Posterior cingulate gyrus (tissue), 11 donors: ENCODE data around the gene MYCBP.
"Not testable (repeated sequence)": the region's sequence is repeated elsewhere in the genome, so short reads cannot be mapped to it uniquely, and the experiment has no call there.

Source experiments
- DNase-seq, 10 donors: peaks; one replicate each; pipeline versions ENCODE4 v3.0.0 to v3.0.0-alpha.2; 2020 to 2021; ENCODE audit warnings: mixed read lengths in 3 of 10
- intact Hi-C: fragments of 100-400 bp; cut with DNase I; formaldehyde crosslinking; loops from one replicate; pipeline ENCODE4 v1.15.1; 2023

Gene MYCBP

GRCh38 chr1:38872401-38873026 is 634 bp downstream of the MYCBP start:
- intact Hi-C loops, result loop anchor here (1.0 to 5.0 kb wide), 3 partner anchors 13 to 220 kb away; partner anchors contain the start of genes AKIRIN1 and RRAGC
- DNase-seq, result peak in 2 of 10 donors; percentile 9 to 85

GRCh38 chr1:38870996-38871395 is 2.2 kb downstream of the MYCBP start:
- DNase-seq, result no peak
- intact Hi-C loops, result loop anchor here (5.0 kb wide), 2 partner anchors 121 to 221 kb away; partner anchors contain the start of gene AKIRIN1

GRCh38 chr1:38867208-38867607 is 5.9 kb downstream of the MYCBP start:
- intact Hi-C loops, result no loop called here
- no peak for DNase-seq

- intact Hi-C loops, result no loop called here
- no peak for DNase-seq
Measured at GRCh38 chr1:38865112-38865715, 7.9 kb downstream of the MYCBP start.

GRCh38 chr1:38860454-38860795 is 12.7 kb downstream of the MYCBP start:
- intact Hi-C loops, result no loop called here
- no peak for DNase-seq

GRCh38 chr1:38859561-38860453 is 13.3 kb downstream of the MYCBP start, which contains the start of gene RRAGC:
Gene RRAGC, minus strand, starts transcription at chr1:38859772. Its CDS starts 126 bp downstream, at chr1:38859646.
- intact Hi-C loops, result loop anchor here (1.0 to 5.0 kb wide), 2 partner anchors 13 to 232 kb away; partner anchors contain the start of gene MYCBP
- peak; percentile 99 to 100 (median 100) for DNase-seq

GRCh38 chr1:38858833-38859560 is 14.2 kb downstream of the MYCBP start:
- peak in 5 of 10 donors; percentile 8 to 88 (median 23) for DNase-seq

GRCh38 chr1:38852780-38853179 is 20.4 kb downstream of the MYCBP start:
- intact Hi-C loops, result no loop called here
- DNase-seq, result no peak

More at GRCh38 chr1:38858833-38859560, 14.2 kb downstream of the MYCBP start:
- intact Hi-C loops, result loop anchor here (1.0 to 5.0 kb wide), 2 partner anchors 14 to 233 kb away; partner anchors contain the start of gene MYCBP

GRCh38 chr1:38848071-38848470 is 25.1 kb downstream of the MYCBP start:
- intact Hi-C loops, result no loop called here
- no peak for DNase-seq

- intact Hi-C loops, result no loop called here
- no peak for DNase-seq
Measured at GRCh38 chr1:38846210-38846609, 26.9 kb downstream of the MYCBP start.

- DNase-seq, intact Hi-C loops: not testable (repeated sequence)
Measured at GRCh38 chr1:38845088-38845487, 28.1 kb downstream of the MYCBP start.

- DNase-seq, result no peak
- intact Hi-C loops, result no loop called here
Measured at GRCh38 chr1:38840281-38840680, 32.9 kb downstream of the MYCBP start.

GRCh38 chr1:38839363-38839762 is 33.8 kb downstream of the MYCBP start:
- no peak for DNase-seq
- intact Hi-C loops, result loop anchor here (5.0 kb wide), 1 partner anchor 812 kb away; no protein-coding TSS in a partner anchor

GRCh38 chr1:38836316-38836715 is 36.8 kb downstream of the MYCBP start:
- intact Hi-C loops, result loop anchor here (5.0 kb wide), 1 partner anchor 809 kb away; no protein-coding TSS in a partner anchor
- DNase-seq, result not testable (repeated sequence)

GRCh38 chr1:38834937-38835827 is 38.0 kb downstream of the MYCBP start:
- intact Hi-C loops, result loop anchor here (5.0 kb wide), 1 partner anchor 808 kb away; no protein-coding TSS in a partner anchor
- DNase-seq, result peak in 2 of 10 donors; percentile 15 to 28

GRCh38 chr1:38834221-38834782 is 38.8 kb downstream of the MYCBP start:
- DNase-seq, result no peak
- intact Hi-C loops, result no loop called here

- DNase-seq, result no peak
- intact Hi-C loops, result no loop called here
Measured at GRCh38 chr1:38833146-38833545, 40.0 kb downstream of the MYCBP start.

GRCh38 chr1:38832370-38832734 is 40.8 kb downstream of the MYCBP start:
- intact Hi-C loops, result no loop called here
- no peak for DNase-seq
